ENCODE measurements around the gene TEX9.
"Not testable (repeated sequence)": the region's sequence is repeated elsewhere in the genome, so short reads cannot be mapped to it uniquely, and the experiment has no call there.

DNA sequence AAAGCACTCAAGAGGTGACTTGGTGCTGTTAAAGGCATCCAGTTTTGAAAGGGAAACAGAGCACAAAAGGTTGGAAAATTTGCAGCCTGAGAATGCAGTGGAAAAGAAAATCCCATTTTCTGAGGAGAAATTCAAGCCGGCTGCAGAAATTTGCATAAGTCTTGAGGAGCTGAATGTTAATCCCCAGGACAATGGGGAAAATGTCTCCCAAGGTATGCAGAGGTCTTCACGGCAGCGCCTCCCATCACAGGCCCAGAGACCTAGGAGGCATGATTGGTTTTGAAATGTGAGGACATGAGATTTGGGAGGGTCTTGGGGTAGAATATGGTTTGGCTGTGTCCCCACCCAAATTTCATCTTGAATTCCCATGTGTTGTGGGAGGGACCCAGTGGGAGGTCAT lies 32.1 kb downstream of the TEX9 start:
- TF ChIP-seq YY1 (IDR thresholded peaks at IDR 0.05; ENCODE audit: insufficient read depth, insufficient read length); ZNF274 (IDR thresholded peaks at IDR 0.05; ENCODE audit: low read depth, low read length): not testable (repeated sequence)

Measured in NT2/D1 (cell line).